ENCODE results near the gene RABGAP1. TPM values are rescaled to one million over a fixed set of nuclear protein-coding genes. Genes with fewer than 3 reads are reported as not detected.

RABGAP1 gene
- total RNA-seq, 1 donor from 2014 or later = 26.5 TPM

GRCh38 chr9:123046406-123047195, 105.8 kb downstream of the RABGAP1 start:
- no peaks in the 10 kb centered on the region for H3K4me1 Mint-ChIP-seq (ENCODE audit: low read depth)
- H3K27me3 Mint-ChIP-seq (ENCODE audit: low read depth) = no peaks in the 10 kb centered on the region
- H3K9me3 Mint-ChIP-seq = peaks cover 16% of the 10 kb centered on the region
- H3K4me3 Mint-ChIP-seq (ENCODE audit: low read depth) = no peak overlapping the region
- H3K27ac Mint-ChIP-seq = no peak overlapping the region
- H3K36me3 Mint-ChIP-seq (ENCODE audit: low read depth) = peaks cover 16% of the 10 kb centered on the region
- no peak for DNase-seq (ENCODE audit: low spot score)
- intact Hi-C loops (cut with micrococcal nuclease) = no loop called here

GRCh38 chr9:123048748-123049147, 107.9 kb downstream of the RABGAP1 start:
- Mint-ChIP-seq H3K27ac (no peak overlapping the region), H3K9me3 (no peaks in the 10 kb centered on the region), H3K4me3 (ENCODE audit: low read depth) (no peak overlapping the region), H3K4me1 (ENCODE audit: low read depth) (peaks cover 2% of the 10 kb centered on the region), H3K36me3 (ENCODE audit: low read depth) (peaks cover 2% of the 10 kb centered on the region), H3K27me3 (ENCODE audit: low read depth) (no peaks in the 10 kb centered on the region)
- intact Hi-C loops (cut with micrococcal nuclease) = no loop called here
- no peak for DNase-seq (ENCODE audit: low spot score)

GRCh38 chr9:123049589-123050222, 108.9 kb downstream of the RABGAP1 start:
- peaks cover 7% of the 10 kb centered on the region for H3K36me3 Mint-ChIP-seq (ENCODE audit: low read depth)
- no peak for DNase-seq (ENCODE audit: low spot score)
- intact Hi-C loops (cut with micrococcal nuclease) = no loop called here
- H3K27me3 Mint-ChIP-seq (ENCODE audit: low read depth) = no peaks in the 10 kb centered on the region
- H3K27ac Mint-ChIP-seq = no peak overlapping the region
- H3K4me1 Mint-ChIP-seq (ENCODE audit: low read depth) = peaks cover 4% of the 10 kb centered on the region
- no peaks in the 10 kb centered on the region for H3K9me3 Mint-ChIP-seq
- H3K4me3 Mint-ChIP-seq (ENCODE audit: low read depth) = no peak overlapping the region

- Mint-ChIP-seq H3K27me3 (ENCODE audit: low read depth) (no peaks in the 10 kb centered on the region), H3K4me1 (ENCODE audit: low read depth) (peaks cover 4% of the 10 kb centered on the region), H3K36me3 (ENCODE audit: low read depth) (peaks cover 8% of the 10 kb centered on the region), H3K9me3 (no peaks in the 10 kb centered on the region), H3K27ac (no peak overlapping the region), H3K4me3 (ENCODE audit: low read depth) (no peak overlapping the region)
- DNase-seq (ENCODE audit: low spot score) = no peak
- intact Hi-C loops (cut with micrococcal nuclease) = no loop called here
These were observed 112.2 kb downstream of the RABGAP1 start for GRCh38 chr9:123053046-123053445.

DNA sequence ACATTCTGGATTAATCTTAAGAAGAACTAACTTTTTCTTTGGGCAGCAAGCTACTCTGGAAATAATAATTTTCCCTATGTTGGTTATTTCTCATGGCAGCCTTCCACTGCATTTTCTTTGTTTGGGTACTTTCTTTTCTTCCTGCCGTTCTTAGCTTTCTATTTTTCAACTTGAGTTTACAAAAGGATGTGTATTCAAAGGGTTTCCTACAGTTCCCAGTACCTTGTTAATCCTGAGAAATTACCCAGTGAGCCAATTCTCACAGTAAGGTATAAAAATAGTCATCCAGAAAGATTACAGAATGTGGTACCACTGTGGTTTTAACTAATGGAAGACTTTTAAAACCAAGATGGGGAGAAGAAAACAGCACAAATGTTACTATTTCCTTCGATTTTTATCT, 112.9 kb downstream of the RABGAP1 start:
- intact Hi-C loops (cut with micrococcal nuclease) = no loop called here
- Mint-ChIP-seq H3K27ac (no peak overlapping the region), H3K4me1 (ENCODE audit: low read depth) (peaks cover 4% of the 10 kb centered on the region), H3K36me3 (ENCODE audit: low read depth) (peaks cover 8% of the 10 kb centered on the region), H3K9me3 (no peaks in the 10 kb centered on the region), H3K4me3 (ENCODE audit: low read depth) (no peak overlapping the region), H3K27me3 (ENCODE audit: low read depth) (no peaks in the 10 kb centered on the region)
- DNase-seq (ENCODE audit: low spot score) = no peak

DNA sequence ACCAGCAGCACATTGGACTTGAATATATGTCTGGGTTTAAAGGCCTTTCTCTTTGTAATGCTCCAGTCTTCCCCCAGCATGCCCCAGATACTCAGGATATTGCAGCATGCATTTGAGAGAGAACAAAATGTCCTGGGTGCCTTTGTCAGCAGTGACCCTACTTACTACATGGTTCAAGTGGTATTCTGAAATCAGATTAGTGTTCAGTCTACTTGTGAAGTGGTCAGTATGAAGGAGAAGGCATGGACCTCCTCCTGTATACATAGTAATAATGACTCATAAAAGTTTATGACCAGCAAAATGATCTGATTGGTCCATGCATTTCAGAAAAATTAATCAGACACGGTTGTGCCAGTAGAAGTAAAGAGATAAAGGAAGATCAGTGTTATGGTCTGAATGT, 118.0 kb downstream of the RABGAP1 start:
- Mint-ChIP-seq H3K36me3 (ENCODE audit: low read depth) (peaks cover 5% of the 10 kb centered on the region), H3K9me3 (no peaks in the 10 kb centered on the region), H3K27me3 (ENCODE audit: low read depth) (no peaks in the 10 kb centered on the region), H3K27ac (no peak overlapping the region), H3K4me1 (ENCODE audit: low read depth) (peaks cover 6% of the 10 kb centered on the region), H3K4me3 (ENCODE audit: low read depth) (no peak overlapping the region)
- intact Hi-C loops (cut with micrococcal nuclease) = no loop called here
- no peak for DNase-seq (ENCODE audit: low spot score)

DNA sequence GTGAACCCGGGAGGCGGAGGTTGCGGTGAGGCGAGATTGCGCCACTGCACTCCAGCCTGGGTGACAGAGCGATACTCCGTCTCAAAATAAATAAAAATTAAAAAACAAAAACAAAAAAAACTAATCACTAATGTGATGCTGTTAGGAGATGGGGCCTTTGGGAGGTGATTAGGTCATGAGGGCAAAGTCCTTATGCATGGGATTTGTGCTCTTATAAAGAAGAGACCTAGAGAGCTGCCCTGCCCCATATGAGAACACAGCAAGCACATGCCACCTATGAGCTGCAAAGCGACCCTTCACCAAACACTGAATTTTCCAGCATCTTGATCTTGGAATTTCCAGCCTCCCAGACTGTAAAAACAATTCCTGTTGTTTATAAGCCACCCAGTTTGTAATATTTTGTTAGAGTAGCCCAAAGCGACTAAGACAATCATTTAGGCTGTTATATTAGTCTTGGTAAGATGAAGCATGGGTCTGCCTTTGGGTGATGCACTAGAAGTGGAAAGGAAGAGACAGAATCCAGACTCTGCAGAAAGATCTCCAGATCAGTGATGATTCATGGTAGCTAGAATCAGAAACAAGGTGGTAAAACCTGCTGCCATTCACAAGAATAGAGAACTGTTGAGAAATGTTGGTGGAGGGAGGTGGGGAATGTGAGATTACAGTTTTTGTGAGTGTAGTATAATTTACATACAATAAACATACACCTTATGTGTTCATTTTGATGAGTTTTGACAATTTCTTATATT, 118.8 kb downstream of the RABGAP1 start:
- DNase-seq (ENCODE audit: low spot score) = no peak
- Mint-ChIP-seq H3K4me3 (ENCODE audit: low read depth) (no peak overlapping the region), H3K27ac (no peak overlapping the region), H3K9me3 (no peaks in the 10 kb centered on the region), H3K4me1 (ENCODE audit: low read depth) (peaks cover 4% of the 10 kb centered on the region), H3K36me3 (ENCODE audit: low read depth) (peaks cover 2% of the 10 kb centered on the region), H3K27me3 (ENCODE audit: low read depth) (no peaks in the 10 kb centered on the region)
- intact Hi-C loops (cut with micrococcal nuclease) = no loop called here

DNA sequence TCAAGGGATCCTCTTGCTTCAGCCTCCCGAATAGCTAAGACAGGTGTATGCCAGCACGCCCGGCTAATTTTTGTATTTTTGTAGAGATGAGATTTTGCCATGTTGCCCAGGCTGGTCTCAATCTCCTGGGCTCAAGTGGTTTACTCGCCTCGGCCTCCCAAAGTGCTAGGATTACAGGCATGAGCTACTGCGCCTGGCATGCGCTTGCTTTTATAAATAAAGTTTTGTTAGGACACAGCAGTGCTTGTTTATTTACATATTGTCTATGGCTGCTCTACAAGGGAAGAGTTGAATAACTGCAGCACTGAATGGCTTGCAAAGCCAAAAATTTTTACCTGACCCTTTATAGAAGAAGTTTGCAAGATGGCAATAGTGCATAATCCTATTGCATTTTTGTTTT, 120.4 kb downstream of the RABGAP1 start:
- DNase-seq (ENCODE audit: low spot score) = no peak
- intact Hi-C loops (cut with micrococcal nuclease) = no loop called here
- Mint-ChIP-seq H3K4me3 (ENCODE audit: low read depth) (no peak overlapping the region), H3K27me3 (ENCODE audit: low read depth) (no peaks in the 10 kb centered on the region), H3K4me1 (ENCODE audit: low read depth) (peaks cover 4% of the 10 kb centered on the region), H3K36me3 (ENCODE audit: low read depth) (peaks cover 12% of the 10 kb centered on the region), H3K9me3 (no peaks in the 10 kb centered on the region), H3K27ac (no peak overlapping the region)

GRCh38 chr9:123062351-123063176, 121.7 kb downstream of the RABGAP1 start:
- no peak overlapping the region for H3K4me3 Mint-ChIP-seq (ENCODE audit: low read depth)
- H3K36me3 Mint-ChIP-seq (ENCODE audit: low read depth) = peaks cover 23% of the 10 kb centered on the region
- no peak for DNase-seq (ENCODE audit: low spot score)
- H3K9me3 Mint-ChIP-seq = no peaks in the 10 kb centered on the region
- peaks cover 4% of the 10 kb centered on the region for H3K4me1 Mint-ChIP-seq (ENCODE audit: low read depth)
- no peaks in the 10 kb centered on the region for H3K27me3 Mint-ChIP-seq (ENCODE audit: low read depth)
- no peak overlapping the region for H3K27ac Mint-ChIP-seq
- intact Hi-C loops (cut with micrococcal nuclease) = no loop called here

GRCh38 chr9:123063177-123063598, 122.4 kb downstream of the RABGAP1 start:
- DNase-seq (ENCODE audit: low spot score) = no peak
- Mint-ChIP-seq H3K4me1 (ENCODE audit: low read depth) (peaks cover 4% of the 10 kb centered on the region), H3K27ac (no peak overlapping the region), H3K27me3 (ENCODE audit: low read depth) (no peaks in the 10 kb centered on the region), H3K4me3 (ENCODE audit: low read depth) (no peak overlapping the region), H3K36me3 (ENCODE audit: low read depth) (peaks cover 25% of the 10 kb centered on the region), H3K9me3 (no peaks in the 10 kb centered on the region)
- intact Hi-C loops (cut with micrococcal nuclease) = no loop called here

GRCh38 chr9:123063896-123064295, 123.1 kb downstream of the RABGAP1 start:
- intact Hi-C loops (cut with micrococcal nuclease) = no loop called here
- Mint-ChIP-seq H3K4me1 (ENCODE audit: low read depth) (peaks cover 5% of the 10 kb centered on the region), H3K36me3 (ENCODE audit: low read depth) (peaks cover 25% of the 10 kb centered on the region), H3K27me3 (ENCODE audit: low read depth) (no peaks in the 10 kb centered on the region), H3K27ac (no peak overlapping the region), H3K4me3 (ENCODE audit: low read depth) (no peak overlapping the region), H3K9me3 (no peaks in the 10 kb centered on the region)
- DNase-seq (ENCODE audit: low spot score) = no peak

DNA sequence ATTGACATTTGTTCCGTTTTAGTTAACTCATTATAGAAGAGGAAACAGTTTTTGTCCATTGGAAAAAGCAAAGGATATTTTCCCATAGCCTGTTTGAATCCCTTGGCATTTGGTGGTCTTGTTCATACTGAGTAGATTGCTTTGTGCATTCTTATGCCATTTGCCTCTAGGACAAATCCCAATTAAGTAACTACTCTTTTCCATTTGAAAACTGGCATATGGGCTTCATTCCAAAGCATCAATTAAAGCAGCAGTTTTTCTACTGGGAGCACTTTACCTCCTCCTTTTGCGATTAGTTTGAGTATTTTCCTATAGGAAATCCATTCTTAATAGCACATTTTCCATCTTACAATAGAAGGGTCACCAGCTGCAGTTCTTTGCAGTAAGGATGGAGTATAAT, 123.9 kb downstream of the RABGAP1 start:
- intact Hi-C loops (cut with micrococcal nuclease) = no loop called here
- H3K9me3 Mint-ChIP-seq = no peaks in the 10 kb centered on the region
- no peak overlapping the region for H3K27ac Mint-ChIP-seq
- DNase-seq (ENCODE audit: low spot score) = no peak
- H3K36me3 Mint-ChIP-seq (ENCODE audit: low read depth) = peaks cover 25% of the 10 kb centered on the region
- no peak overlapping the region for H3K4me3 Mint-ChIP-seq (ENCODE audit: low read depth)
- no peaks in the 10 kb centered on the region for H3K27me3 Mint-ChIP-seq (ENCODE audit: low read depth)
- peaks cover 4% of the 10 kb centered on the region for H3K4me1 Mint-ChIP-seq (ENCODE audit: low read depth)
